IPS DF 19.7 (cell line): ENCODE measurements around the gene SETD1A.

Experiments used
- DNase-seq: peaks from one replicate; pipeline ENCODE4 v3.0.0-alpha.2; 2013; ENCODE audit warnings: low read depth, low spot score

The SETD1A gene

DNA sequence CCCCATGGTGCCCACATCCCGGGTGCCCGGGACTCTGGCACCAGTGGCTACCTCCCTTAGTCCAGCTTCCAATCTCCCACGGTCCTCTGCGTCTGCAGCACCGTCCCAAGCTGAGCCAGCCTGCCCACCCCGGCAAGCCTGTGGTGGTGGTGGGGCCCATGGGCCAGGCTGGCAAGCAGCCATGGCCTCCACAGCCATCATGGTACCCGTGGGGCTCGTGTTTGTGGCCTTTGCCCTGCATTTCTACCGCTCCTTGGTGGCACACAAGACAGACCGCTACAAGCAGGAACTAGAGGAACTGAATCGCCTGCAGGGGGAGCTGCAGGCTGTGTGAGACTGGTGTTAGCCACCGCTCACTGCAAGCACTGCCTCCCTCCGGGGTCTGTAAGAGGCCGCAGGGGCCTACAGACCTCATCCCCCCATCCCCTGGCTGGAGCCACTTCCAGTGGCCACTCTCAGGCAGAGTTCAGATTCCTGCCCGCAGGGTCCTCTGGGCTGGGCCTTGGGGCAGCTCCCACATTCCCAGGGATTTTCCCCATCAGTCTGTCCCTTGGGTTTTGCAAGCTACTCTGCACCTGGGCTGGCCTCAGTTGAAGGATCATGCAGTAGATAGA lies 3.9 kb upstream of the SETD1A start:
- no peak for DNase-seq

DNA sequence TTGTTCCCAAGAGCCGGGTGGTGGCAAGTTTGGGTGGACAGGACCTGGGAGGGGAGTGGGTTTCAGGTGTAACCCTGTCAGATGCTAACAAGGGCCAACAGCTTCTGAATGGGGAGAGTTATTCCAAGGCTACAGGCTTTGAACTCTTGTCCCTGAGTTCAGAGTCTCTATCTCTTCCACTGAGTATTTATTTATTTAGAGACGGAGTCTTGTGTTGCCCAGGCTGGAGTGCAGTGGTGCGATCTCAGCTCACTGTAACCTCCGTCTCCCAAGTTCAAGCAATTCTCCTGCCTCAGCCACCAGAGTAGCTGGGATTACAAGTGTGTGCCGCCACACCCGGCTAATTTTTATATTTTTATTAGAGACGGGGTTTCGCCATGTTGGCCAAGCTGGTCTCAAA lies 2.6 kb upstream of the SETD1A start:
- no peak for DNase-seq

DNA sequence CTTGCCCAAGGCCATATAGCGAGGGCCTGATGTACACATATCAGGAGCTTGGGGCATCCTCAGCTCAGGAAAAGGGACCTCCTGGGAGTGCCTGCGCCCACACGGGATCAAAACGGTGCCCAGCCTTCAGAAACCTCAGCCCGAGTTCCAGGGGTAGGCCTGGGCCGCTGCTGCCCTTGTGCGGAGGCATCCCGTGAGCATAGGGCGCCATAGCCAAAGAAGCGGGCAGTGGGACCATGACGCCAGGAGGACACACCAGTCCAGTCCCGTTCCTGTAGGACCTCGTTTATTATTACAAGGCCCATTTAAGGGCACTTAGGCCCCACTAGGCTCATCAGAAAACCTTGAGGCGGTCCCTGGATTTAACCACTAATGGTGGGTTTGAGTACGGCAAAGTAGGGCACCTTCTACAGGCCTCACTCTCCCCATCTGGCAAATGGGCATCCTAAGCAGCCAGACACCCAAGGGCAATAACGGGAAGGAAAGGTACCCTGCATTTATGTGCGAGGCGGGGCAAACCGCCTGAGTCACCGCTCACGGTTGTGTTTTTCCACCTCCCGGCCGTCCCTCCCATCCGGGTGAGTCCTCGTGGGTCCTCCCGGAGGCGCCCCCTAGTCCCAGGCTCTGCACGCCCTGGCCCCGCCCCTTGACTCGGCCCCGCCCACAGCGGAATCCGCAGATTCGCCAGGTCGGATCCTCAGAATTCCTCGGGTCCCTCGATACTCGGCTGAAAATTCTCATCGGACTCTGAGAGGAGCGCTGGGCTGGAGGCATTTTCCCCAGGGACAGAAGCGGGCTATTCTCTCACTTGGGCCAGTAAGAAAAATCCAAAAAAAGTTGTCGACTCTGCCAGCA lies 726 bp upstream of the SETD1A start:
- DNase-seq: no peak

DNA sequence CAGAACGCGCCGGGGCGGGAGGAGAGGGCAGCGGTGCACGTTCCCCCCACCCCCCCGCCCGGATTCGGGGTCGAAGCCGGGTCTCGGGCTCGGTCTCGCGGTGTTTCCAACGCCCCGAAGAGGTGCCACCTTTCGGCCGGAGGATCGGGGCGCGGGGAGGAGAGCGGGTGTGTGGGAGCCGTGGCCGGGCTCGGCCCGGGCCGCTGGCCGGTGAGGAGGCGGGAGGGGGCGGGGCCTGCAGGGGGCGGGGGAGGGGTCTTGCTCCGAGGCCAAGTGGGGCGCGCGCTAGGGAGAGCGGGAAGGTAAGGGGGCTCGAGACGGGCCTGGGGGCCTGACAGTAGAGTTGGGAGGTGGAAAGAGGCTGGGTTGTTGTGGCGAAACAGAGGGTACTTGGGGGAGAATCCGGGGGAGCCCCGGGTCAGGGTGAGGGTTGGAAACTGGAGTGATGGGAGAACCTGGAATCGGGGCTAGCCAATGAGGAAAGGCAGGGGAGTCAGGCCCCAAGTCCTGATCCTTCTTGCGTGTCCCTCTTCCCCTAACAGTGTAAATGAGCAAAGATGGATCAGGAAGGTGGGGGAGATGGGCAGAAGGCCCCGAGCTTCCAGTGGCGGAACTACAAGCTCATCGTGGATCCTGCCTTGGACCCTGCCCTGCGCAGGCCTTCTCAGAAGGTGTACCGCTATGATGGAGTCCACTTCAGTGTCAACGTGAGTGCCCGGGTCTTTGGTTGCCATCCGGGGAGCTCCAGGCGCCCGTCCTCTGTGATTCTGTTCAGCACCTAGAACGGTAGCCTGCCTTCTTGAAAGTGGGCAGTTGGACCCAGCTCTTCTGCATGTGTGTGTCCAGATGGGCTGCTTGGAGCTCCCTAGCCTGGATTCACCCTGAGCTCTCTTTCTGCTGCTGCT lies 873 bp downstream of the SETD1A start:
- DNase-seq: no peak

DNA sequence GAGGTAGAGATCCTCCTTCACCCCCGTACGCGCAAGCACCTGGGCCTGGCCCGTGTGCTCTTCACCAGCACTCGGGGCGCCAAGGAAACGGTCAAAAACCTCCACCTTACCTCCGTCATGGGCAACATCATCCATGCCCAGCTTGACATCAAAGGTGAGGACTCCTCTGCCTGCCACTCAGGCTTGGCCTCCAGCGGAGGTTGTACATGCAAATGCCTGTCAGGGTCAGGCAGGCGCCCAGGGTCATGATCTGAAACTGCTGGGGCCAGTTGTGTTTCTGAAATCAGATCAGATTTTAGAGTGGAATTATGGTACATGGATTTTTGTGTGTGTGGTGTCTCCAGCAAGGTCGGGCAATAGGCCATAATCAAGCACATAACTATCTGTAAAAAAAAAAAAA lies 3.8 kb downstream of the SETD1A start:
- no peak for DNase-seq

DNA sequence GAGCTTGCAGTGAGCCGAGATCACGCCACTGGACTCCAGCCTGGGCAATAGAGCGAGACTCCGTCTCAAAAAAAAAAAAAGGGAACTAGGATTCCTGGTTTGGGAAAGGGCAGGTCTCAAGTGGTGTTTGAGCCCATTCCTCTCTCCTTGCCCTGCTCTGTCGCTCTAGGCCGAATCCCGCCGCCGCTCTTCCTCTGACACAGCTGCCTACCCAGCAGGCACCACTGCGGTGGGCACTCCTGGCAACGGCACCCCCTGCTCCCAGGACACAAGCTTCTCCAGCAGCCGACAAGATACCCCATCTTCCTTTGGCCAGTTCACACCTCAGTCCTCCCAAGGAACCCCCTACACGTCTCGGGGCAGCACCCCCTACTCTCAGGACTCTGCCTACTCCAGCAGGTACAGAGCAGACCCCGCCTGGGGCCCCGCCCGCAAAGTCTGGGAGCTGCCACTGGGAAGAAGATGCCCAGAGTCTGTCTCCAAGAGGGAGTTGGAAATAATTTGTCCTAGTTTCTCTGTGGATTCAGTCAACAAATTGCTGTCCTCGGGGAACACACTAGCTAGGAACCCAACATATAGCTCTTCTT lies 6.5 kb downstream of the SETD1A start:
- no peak for DNase-seq

- no peak for DNase-seq
These were observed 7.1 kb downstream of the SETD1A start for GRCh38 chr16:30964574-30965226.

GRCh38 chr16:30965436-30965835 lies 7.9 kb downstream of the SETD1A start:
- no peak for DNase-seq

GRCh38 chr16:30966033-30966619 lies 8.6 kb downstream of the SETD1A start:
- no peak for DNase-seq

DNA sequence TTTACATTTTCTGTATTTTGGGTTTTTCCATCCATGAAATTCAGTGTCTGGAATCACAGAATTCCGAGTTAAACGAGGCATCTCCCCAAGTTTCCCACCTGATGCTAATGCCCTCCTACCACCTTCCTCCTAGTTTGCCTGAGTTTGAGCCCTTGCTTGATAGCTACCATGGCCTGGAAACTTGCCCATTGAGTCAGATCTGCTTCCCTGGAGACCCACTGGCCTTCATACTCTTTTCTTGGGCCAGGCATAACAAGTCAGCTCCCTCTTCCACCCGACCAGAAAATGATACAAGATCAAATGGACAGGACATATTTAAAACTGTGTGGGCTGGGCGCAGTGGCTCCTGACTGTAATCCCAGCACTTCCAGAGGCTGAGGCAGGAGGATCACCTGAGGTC lies 10.2 kb downstream of the SETD1A start:
- no peak for DNase-seq

GRCh38 chr16:30969246-30969842 lies 11.8 kb downstream of the SETD1A start:
- no peak for DNase-seq

DNA sequence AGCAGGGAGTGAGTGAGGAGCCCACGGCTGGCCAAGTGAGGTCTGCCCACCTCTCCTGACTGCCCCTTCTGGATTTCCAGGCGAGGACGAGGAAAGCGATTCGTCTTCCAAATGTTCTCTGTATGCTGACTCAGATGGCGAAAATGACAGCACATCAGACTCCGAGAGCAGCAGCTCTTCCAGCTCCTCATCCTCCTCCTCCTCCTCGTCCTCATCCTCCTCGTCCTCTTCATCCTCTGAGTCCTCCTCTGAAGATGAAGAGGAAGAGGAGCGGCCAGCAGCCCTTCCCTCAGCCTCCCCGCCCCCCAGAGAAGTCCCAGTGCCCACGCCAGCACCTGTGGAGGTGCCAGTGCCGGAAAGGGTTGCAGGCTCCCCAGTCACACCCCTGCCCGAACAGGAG lies 13.7 kb downstream of the SETD1A start:
- DNase-seq: no peak

GRCh38 chr16:30972872-30973271 lies 15.3 kb downstream of the SETD1A start:
- no peak for DNase-seq

GRCh38 chr16:30974348-30974747 lies 16.8 kb downstream of the SETD1A start:
- DNase-seq: no peak

GRCh38 chr16:30976486-30976885 lies 18.9 kb downstream of the SETD1A start:
- no peak for DNase-seq

- no peak for DNase-seq
These were observed 19.9 kb downstream of the SETD1A start for GRCh38 chr16:30977502-30977901.

GRCh38 chr16:30979170-30980022 lies 21.8 kb downstream of the SETD1A start:
- DNase-seq: no peak

GRCh38 chr16:30980023-30980371 lies 22.4 kb downstream of the SETD1A start:
- DNase-seq: no peak

DNA sequence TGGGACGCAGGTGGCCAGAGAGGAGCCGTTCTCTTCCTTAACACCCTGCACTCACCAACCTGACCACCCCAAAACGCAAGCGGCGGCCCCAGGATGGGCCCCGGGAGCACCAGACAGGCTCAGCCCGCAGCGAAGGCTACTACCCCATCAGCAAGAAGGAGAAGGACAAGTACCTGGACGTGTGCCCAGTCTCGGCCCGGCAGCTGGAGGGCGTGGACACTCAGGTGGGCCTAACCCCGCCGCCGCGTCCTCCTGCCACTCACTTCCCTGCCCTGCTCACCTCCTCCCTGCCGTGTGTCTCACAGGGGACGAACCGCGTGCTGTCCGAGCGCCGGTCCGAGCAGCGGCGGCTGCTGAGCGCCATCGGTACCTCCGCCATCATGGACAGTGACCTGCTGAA lies 22.9 kb downstream of the SETD1A start:
- no peak for DNase-seq

DNA sequence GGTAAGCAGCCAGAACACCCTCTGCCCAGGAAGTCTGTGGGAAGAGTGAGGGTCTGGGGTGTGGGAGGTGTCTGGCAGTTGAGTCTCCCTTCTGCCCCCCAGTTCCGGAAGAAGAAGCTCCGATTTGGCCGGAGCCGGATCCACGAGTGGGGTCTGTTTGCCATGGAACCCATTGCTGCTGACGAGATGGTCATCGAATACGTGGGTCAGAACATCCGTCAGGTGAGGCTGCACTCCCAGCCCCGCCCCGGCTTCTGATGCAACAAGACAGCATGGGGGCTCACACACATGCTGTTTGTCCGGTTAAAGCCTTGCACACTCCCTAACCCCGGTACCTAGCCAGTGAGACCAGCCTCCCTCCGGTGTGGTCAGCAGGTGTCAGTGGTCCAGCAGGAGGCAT lies 23.4 kb downstream of the SETD1A start:
- DNase-seq: no peak
